Limb (tissue), 2 donors: Measurements from ENCODE around the gene HACD1.

ENCODE experiments used
- DNase-seq, 2 donors: peaks; one replicate each; pipeline ENCODE4 v3.0.0-alpha.2; 2016; ENCODE audit errors: extremely low spot score in 2 of 2

Gene HACD1

GRCh38 chr10:17586821-17587234 is 30.3 kb downstream of the HACD1 start:
- DNase-seq: no peak

GRCh38 chr10:17585016-17585415 is 32.2 kb downstream of the HACD1 start:
- DNase-seq: no peak

- DNase-seq: no peak
These were observed 36.3 kb downstream of the HACD1 start for GRCh38 chr10:17580885-17581284.

GRCh38 chr10:17578603-17579002 is 38.6 kb downstream of the HACD1 start:
- no peak for DNase-seq

- DNase-seq: no peak
These were observed 40.4 kb downstream of the HACD1 start for GRCh38 chr10:17576768-17577167.

- DNase-seq: no peak
These were observed 52.3 kb downstream of the HACD1 start for GRCh38 chr10:17564911-17565310.

- peak in 1 of 2 donors; percentile 14 for DNase-seq
These were observed 53.7 kb downstream of the HACD1 start for GRCh38 chr10:17563452-17563851.

GRCh38 chr10:17562614-17563013 is 54.6 kb downstream of the HACD1 start:
- peak; percentile 41 to 85 for DNase-seq

- DNase-seq: peak in 1 of 2 donors; percentile 1
These were observed 56.1 kb downstream of the HACD1 start for GRCh38 chr10:17561111-17561510.

- DNase-seq: no peak
These were observed 59.7 kb downstream of the HACD1 start for GRCh38 chr10:17557459-17557858.

- peak in 1 of 2 donors; percentile 30 for DNase-seq
These were observed 68.4 kb downstream of the HACD1 start for GRCh38 chr10:17548770-17549169.

- DNase-seq: no peak
These were observed 69.0 kb downstream of the HACD1 start for GRCh38 chr10:17548162-17548561.

GRCh38 chr10:17547060-17547459 is 70.1 kb downstream of the HACD1 start:
- DNase-seq: no peak

GRCh38 chr10:17544465-17544864 is 72.7 kb downstream of the HACD1 start:
- DNase-seq: no peak
